ENCODE data around the gene TET1. TPM values are rescaled to one million over a fixed set of nuclear protein-coding genes. Genes with fewer than 3 reads are reported as not detected.

TET1 gene
- total RNA-seq, 1 experiment from 2014 or later = 1.2 TPM

GRCh38 chr10:68566955-68567354 lies 6.8 kb downstream of the TET1 start:
- Mint-ChIP-seq H3K36me3 (ENCODE audit: insufficient read depth, unreplicated experiment) (no peaks in the 10 kb centered on the region), H3K4me1 (ENCODE audit: low read depth, unreplicated experiment) (no peaks in the 10 kb centered on the region), H3K4me3 (ENCODE audit: low read depth, unreplicated experiment) (no peak overlapping the region), H3K27ac (ENCODE audit: unreplicated experiment) (no peak overlapping the region), H3K9me3 (ENCODE audit: low read depth, unreplicated experiment) (no peaks in the 10 kb centered on the region), H3K27me3 (ENCODE audit: unreplicated experiment) (peaks cover 15% of the 10 kb centered on the region)
- CTCF ChIA-PET = no interaction called here
- intact Hi-C loops (cut with micrococcal nuclease; ENCODE audit: unreplicated experiment) = no loop called here
- BruUV-seq (replicated peaks) = no TSS peak
- no peak for TF ChIP-seq CTCF (IDR thresholded peaks at IDR 0.05; ENCODE audit: unreplicated experiment)
- no peak for DNase-seq

GRCh38 chr10:68572151-68572550 lies 12.0 kb downstream of the TET1 start:
- CTCF ChIA-PET = interaction anchor here (0.9 kb wide), 1 partner anchor 9 kb away, joined by 5 read pairs; no protein-coding TSS in a partner anchor

GRCh38 chr10:68574051-68574450 lies 13.9 kb downstream of the TET1 start:
- Mint-ChIP-seq H3K36me3 (ENCODE audit: insufficient read depth, unreplicated experiment) (no peaks in the 10 kb centered on the region), H3K4me1 (ENCODE audit: low read depth, unreplicated experiment) (no peaks in the 10 kb centered on the region), H3K9me3 (ENCODE audit: low read depth, unreplicated experiment) (no peaks in the 10 kb centered on the region), H3K4me3 (ENCODE audit: low read depth, unreplicated experiment) (no peak overlapping the region), H3K27ac (ENCODE audit: unreplicated experiment) (no peak overlapping the region), H3K27me3 (ENCODE audit: unreplicated experiment) (no peaks in the 10 kb centered on the region)
- no peak for DNase-seq
- BruUV-seq (replicated peaks) = no TSS peak
- CTCF ChIA-PET = no interaction called here
- intact Hi-C loops (cut with micrococcal nuclease; ENCODE audit: unreplicated experiment) = no loop called here
- no peak for TF ChIP-seq CTCF (IDR thresholded peaks at IDR 0.05; ENCODE audit: unreplicated experiment)

More at GRCh38 chr10:68572151-68572550, 12.0 kb downstream of the TET1 start:
- no peak for DNase-seq
- TF ChIP-seq CTCF (IDR thresholded peaks at IDR 0.05; ENCODE audit: unreplicated experiment) = no peak
- intact Hi-C loops (cut with micrococcal nuclease; ENCODE audit: unreplicated experiment) = no loop called here
- no peaks in the 10 kb centered on the region for H3K9me3 Mint-ChIP-seq (ENCODE audit: low read depth, unreplicated experiment)
- no peaks in the 10 kb centered on the region for H3K36me3 Mint-ChIP-seq (ENCODE audit: insufficient read depth, unreplicated experiment)
- no peaks in the 10 kb centered on the region for H3K4me1 Mint-ChIP-seq (ENCODE audit: low read depth, unreplicated experiment)
- H3K27ac Mint-ChIP-seq (ENCODE audit: unreplicated experiment) = no peak overlapping the region
- H3K4me3 Mint-ChIP-seq (ENCODE audit: low read depth, unreplicated experiment) = no peak overlapping the region
- H3K27me3 Mint-ChIP-seq (ENCODE audit: unreplicated experiment) = no peaks in the 10 kb centered on the region
- no TSS peak for BruUV-seq (replicated peaks)

GRCh38 chr10:68576118-68576517 lies 16.0 kb downstream of the TET1 start:
- Mint-ChIP-seq H3K4me1 (ENCODE audit: low read depth, unreplicated experiment) (no peaks in the 10 kb centered on the region), H3K27me3 (ENCODE audit: unreplicated experiment) (no peaks in the 10 kb centered on the region), H3K9me3 (ENCODE audit: low read depth, unreplicated experiment) (no peaks in the 10 kb centered on the region), H3K27ac (ENCODE audit: unreplicated experiment) (no peak overlapping the region), H3K4me3 (ENCODE audit: low read depth, unreplicated experiment) (no peak overlapping the region), H3K36me3 (ENCODE audit: insufficient read depth, unreplicated experiment) (no peaks in the 10 kb centered on the region)
- no TSS peak for BruUV-seq (replicated peaks)
- TF ChIP-seq CTCF (IDR thresholded peaks at IDR 0.05; ENCODE audit: unreplicated experiment) = no peak
- DNase-seq = no peak
- intact Hi-C loops (cut with micrococcal nuclease; ENCODE audit: unreplicated experiment) = no loop called here
- CTCF ChIA-PET = no interaction called here
